MG63 (cell line): ENCODE measurements around the gene IL15. TPM values are rescaled to one million over a fixed set of nuclear protein-coding genes. Genes with fewer than 3 reads are reported as not detected.

Experiments
- DNase-seq: peaks from one replicate; pipeline ENCODE4 v3.0.0-alpha.2; 2020
- H3K27me3 ChIP-seq: fragments of 250-450 bp; sonication (Bioruptor Pico); 2 replicates; pipeline ENCODE4 v1.5.1; 2020; ENCODE audit warnings: mild to moderate bottlenecking, moderate library complexity
- H3K36me3 ChIP-seq: fragments of 250-450 bp; sonication (Bioruptor Pico); 2 replicates; pipeline ENCODE4 v1.5.1; 2020; ENCODE audit warnings: mild to moderate bottlenecking, moderate library complexity
- H3K4me3 ChIP-seq: fragments of 250-450 bp; sonication (Bioruptor Pico); 2 replicates; pipeline ENCODE4 v1.5.1; 2020; ENCODE audit warnings: mild to moderate bottlenecking, moderate library complexity
- H3K9me3 ChIP-seq: fragments of 250-450 bp; sonication (Bioruptor Pico); 2 replicates; pipeline ENCODE4 v1.5.1; 2020; ENCODE audit warnings: mild to moderate bottlenecking, moderate library complexity
- total RNA-seq: library from RNA; depleted of rRNA; stranded (reverse); fragments of >200 nt; shearing (Covaris generic); gene quantifications from 2 replicates; pipeline ENCODE4 v1.2.3, GENCODE V29; 2014; ENCODE audit warnings: low replicate concordance

Gene IL15
- total RNA-seq, 1 experiment from 2014 or later = 9.3 TPM

GRCh38 chr4:141782205-141782604 lies 145.8 kb downstream of the IL15 start:
- Histone ChIP-seq H3K9me3 (no peaks in the 10 kb centered on the region), H3K36me3 (no peaks in the 10 kb centered on the region), H3K4me3 (no peak overlapping the region), H3K27me3 (no peaks in the 10 kb centered on the region)
- no peak for DNase-seq
